ENCODE measurements around the gene ARPC1A.
"Not testable (repeated sequence)": the region's sequence is repeated elsewhere in the genome, so short reads cannot be mapped to it uniquely, and the experiment has no call there.

The ARPC1A gene

DNA sequence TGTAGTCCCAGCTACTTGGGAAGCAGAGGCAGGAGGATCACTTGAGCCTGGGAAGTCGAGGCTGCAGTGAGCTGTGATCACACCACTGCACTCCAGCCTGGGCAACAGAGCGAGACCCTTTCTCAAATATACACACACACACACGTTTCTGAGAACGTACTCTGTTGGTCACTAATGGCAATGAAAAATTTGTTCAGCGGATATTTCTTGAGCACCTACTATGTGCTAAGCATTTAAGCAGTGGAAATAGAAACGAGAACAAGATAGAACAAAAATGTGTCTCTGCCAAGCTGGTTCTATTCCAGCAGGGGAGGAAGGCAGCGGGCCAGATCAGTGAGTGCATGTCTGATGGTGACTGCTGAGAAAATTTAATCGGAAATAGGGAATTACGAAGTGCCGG lies 57.5 kb downstream of the ARPC1A start:
- Histone ChIP-seq H3K27ac (ENCODE audit: low read depth, low read length) (no peak overlapping the region), H2BK120ac (ENCODE audit: low read depth, low read length) (no peak overlapping the region), H3K4ac (ENCODE audit: low read depth, low read length) (no peak overlapping the region), H3K36me3 (ENCODE audit: control insufficient read depth, insufficient read depth, low read length) (peaks cover 2% of the 10 kb centered on the region), H3K4me1 (ENCODE audit: control insufficient read depth, low read depth, low read length) (peaks cover 4% of the 10 kb centered on the region), H3K27me3 (ENCODE audit: insufficient read depth, low read length, poor library complexity) (no peaks in the 10 kb centered on the region), H3K79me2 (ENCODE audit: control insufficient read depth, insufficient read depth, low read length) (peaks cover 11% of the 10 kb centered on the region), H3K18ac (ENCODE audit: low read length) (no peak overlapping the region), H4K8ac (ENCODE audit: low read depth, low read length) (no peak overlapping the region), H2BK5ac (ENCODE audit: low read length) (no peak overlapping the region), H2AK5ac (ENCODE audit: low read length) (no peak overlapping the region), H2BK15ac (replicated peaks; ENCODE audit: low read depth) (no peak overlapping the region), H3K56ac (ENCODE audit: low read length) (no peak overlapping the region), H3K9ac (ENCODE audit: low read length) (no peak overlapping the region), H3K23ac (ENCODE audit: low read length) (no peak overlapping the region), H4K5ac (ENCODE audit: low read length) (no peak overlapping the region), H3K4me3 (ENCODE audit: low read length) (no peak overlapping the region), H3K4me2 (ENCODE audit: low read length) (no peak overlapping the region), H3K79me1 (ENCODE audit: low read length) (peaks cover 23% of the 10 kb centered on the region)
- no peak for DNase-seq
- WGBS (ENCODE audit: extremely low coverage, insufficient coverage, low lambda C conversion rate) = no CpG with 5 or more reads among the region's 10 CpGs

DNA sequence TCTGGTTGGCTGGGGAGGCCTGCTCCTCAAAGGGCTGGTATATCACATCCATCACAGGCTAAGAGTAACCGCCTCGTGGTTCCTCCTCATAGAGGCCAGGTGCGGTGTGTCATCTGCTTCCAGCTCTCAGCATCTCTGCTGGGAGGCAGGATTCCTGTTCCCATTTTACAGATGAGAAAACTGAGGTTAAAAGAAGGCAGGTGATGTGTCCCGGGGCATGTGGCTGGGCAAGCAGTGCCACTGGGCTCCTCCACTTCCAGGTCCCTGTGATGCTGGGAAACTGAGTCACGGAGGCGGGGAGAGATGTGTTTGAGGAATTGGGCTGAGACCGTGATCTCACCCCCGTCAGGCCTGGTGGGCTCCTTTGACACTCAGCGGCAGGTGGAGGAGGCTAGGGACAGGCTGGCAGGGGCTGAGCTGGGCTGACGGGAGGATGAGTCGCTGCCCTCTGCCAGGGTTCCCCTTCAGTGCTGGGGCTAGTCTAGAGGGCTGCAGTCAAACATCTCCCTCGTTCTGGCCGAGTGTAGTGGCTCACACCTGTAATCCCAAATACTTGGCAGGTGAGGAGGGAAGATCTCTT lies 58.2 kb downstream of the ARPC1A start:
- Histone ChIP-seq H3K79me1 (ENCODE audit: low read length) (peaks cover 23% of the 10 kb centered on the region), H2BK5ac (ENCODE audit: low read length) (no peak overlapping the region), H2AK5ac (ENCODE audit: low read length) (no peak overlapping the region), H3K56ac (ENCODE audit: low read length) (no peak overlapping the region), H3K79me2 (ENCODE audit: control insufficient read depth, insufficient read depth, low read length) (peaks cover 11% of the 10 kb centered on the region), H4K8ac (ENCODE audit: low read depth, low read length) (no peak overlapping the region), H3K27me3 (ENCODE audit: insufficient read depth, low read length, poor library complexity) (no peaks in the 10 kb centered on the region), H2BK15ac (replicated peaks; ENCODE audit: low read depth) (no peak overlapping the region), H3K18ac (ENCODE audit: low read length) (no peak overlapping the region), H2BK120ac (ENCODE audit: low read depth, low read length) (no peak overlapping the region), H3K9ac (ENCODE audit: low read length) (no peak overlapping the region), H3K36me3 (ENCODE audit: control insufficient read depth, insufficient read depth, low read length) (peaks cover 2% of the 10 kb centered on the region), H3K23ac (ENCODE audit: low read length) (no peak overlapping the region), H3K4ac (ENCODE audit: low read depth, low read length) (no peak overlapping the region), H3K27ac (ENCODE audit: low read depth, low read length) (no peak overlapping the region), H3K4me3 (ENCODE audit: low read length) (no peak overlapping the region), H3K4me2 (ENCODE audit: low read length) (no peak overlapping the region), H3K4me1 (ENCODE audit: control insufficient read depth, low read depth, low read length) (peaks cover 4% of the 10 kb centered on the region), H4K5ac (ENCODE audit: low read length) (no peak overlapping the region)
- no CpG with 5 or more reads among the region's 13 CpGs for WGBS (ENCODE audit: extremely low coverage, insufficient coverage, low lambda C conversion rate)
- DNase-seq = no peak

DNA sequence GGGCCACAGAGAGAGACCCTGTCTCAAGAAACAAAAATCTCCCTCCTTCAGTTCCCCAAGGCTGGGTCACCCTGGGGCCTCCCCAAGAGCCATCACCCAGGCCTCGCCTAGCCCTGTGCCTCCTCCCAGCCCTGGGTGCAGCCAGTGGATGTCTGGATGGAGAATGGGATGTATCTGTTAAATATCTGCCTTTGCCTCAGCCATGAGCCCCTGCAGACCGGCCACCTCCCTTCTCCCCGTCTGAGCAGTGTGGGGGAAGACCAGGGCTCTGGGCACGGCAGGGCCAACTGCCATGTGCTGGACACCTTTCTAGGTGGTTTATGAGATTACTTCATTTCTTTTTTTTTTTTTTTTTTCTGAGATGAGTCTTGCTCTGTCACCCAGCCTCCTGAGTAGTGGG lies 58.8 kb downstream of the ARPC1A start:
- Histone ChIP-seq H3K23ac (ENCODE audit: low read length) (no peak overlapping the region), H3K56ac (ENCODE audit: low read length) (no peak overlapping the region), H2BK5ac (ENCODE audit: low read length) (no peak overlapping the region), H3K36me3 (ENCODE audit: control insufficient read depth, insufficient read depth, low read length) (peaks cover 2% of the 10 kb centered on the region), H4K8ac (ENCODE audit: low read depth, low read length) (no peak overlapping the region), H3K4me1 (ENCODE audit: control insufficient read depth, low read depth, low read length) (peaks cover 4% of the 10 kb centered on the region), H4K5ac (ENCODE audit: low read length) (no peak overlapping the region), H3K9ac (ENCODE audit: low read length) (no peak overlapping the region), H3K79me1 (ENCODE audit: low read length) (peaks cover 22% of the 10 kb centered on the region), H2BK120ac (ENCODE audit: low read depth, low read length) (no peak overlapping the region), H2BK15ac (replicated peaks; ENCODE audit: low read depth) (no peak overlapping the region), H3K4me2 (ENCODE audit: low read length) (no peak overlapping the region), H3K27me3 (ENCODE audit: insufficient read depth, low read length, poor library complexity) (no peaks in the 10 kb centered on the region), H3K27ac (ENCODE audit: low read depth, low read length) (no peak overlapping the region), H3K79me2 (ENCODE audit: control insufficient read depth, insufficient read depth, low read length) (peaks cover 11% of the 10 kb centered on the region), H3K4me3 (ENCODE audit: low read length) (no peak overlapping the region), H2AK5ac (ENCODE audit: low read length) (no peak overlapping the region), H3K18ac (ENCODE audit: low read length) (no peak overlapping the region), H3K4ac (ENCODE audit: low read depth, low read length) (no peak overlapping the region)
- no peak for DNase-seq
- WGBS (ENCODE audit: extremely low coverage, insufficient coverage, low lambda C conversion rate) = no CpG with 5 or more reads among the region's 4 CpGs

DNA sequence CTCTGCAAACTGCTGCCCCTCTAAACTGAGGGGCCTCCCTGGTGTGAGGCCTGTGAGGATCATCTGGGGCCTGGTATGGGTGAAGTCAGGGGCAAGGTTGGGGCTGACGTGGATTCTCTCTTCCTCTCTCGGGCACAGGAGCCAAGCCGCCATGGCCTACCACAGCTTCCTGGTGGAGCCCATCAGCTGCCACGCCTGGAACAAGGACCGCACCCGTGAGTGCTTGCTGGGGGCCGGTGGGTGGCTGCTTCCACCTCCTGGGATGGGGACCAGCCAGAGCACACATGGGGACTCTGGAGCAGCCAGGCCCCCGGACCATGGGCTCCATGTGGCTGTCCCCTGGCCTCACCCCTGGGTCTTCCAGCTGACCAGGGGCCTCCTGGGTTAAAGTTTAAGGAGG lies 59.9 kb downstream of the ARPC1A start:
- Histone ChIP-seq H3K23ac (ENCODE audit: low read length) (no peak overlapping the region), H3K56ac (ENCODE audit: low read length) (no peak overlapping the region), H3K27me3 (ENCODE audit: insufficient read depth, low read length, poor library complexity) (no peaks in the 10 kb centered on the region), H3K4me3 (ENCODE audit: low read length) (no peak overlapping the region), H2BK15ac (replicated peaks; ENCODE audit: low read depth) (no peak overlapping the region), H2AK5ac (ENCODE audit: low read length) (no peak overlapping the region), H4K5ac (ENCODE audit: low read length) (no peak overlapping the region), H3K4me1 (ENCODE audit: control insufficient read depth, low read depth, low read length) (no peaks in the 10 kb centered on the region), H3K27ac (ENCODE audit: low read depth, low read length) (no peak overlapping the region), H3K9ac (ENCODE audit: low read length) (no peak overlapping the region), H2BK120ac (ENCODE audit: low read depth, low read length) (no peak overlapping the region), H2BK5ac (ENCODE audit: low read length) (no peak overlapping the region), H3K36me3 (ENCODE audit: control insufficient read depth, insufficient read depth, low read length) (peaks cover 2% of the 10 kb centered on the region), H4K8ac (ENCODE audit: low read depth, low read length) (no peak overlapping the region), H3K4ac (ENCODE audit: low read depth, low read length) (no peak overlapping the region), H3K4me2 (ENCODE audit: low read length) (no peak overlapping the region), H3K18ac (ENCODE audit: low read length) (no peak overlapping the region), H3K79me2 (ENCODE audit: control insufficient read depth, insufficient read depth, low read length) (peaks cover 8% of the 10 kb centered on the region), H3K79me1 (ENCODE audit: low read length) (peaks cover 16% of the 10 kb centered on the region)
- WGBS (ENCODE audit: extremely low coverage, insufficient coverage, low lambda C conversion rate) = no CpG with 5 or more reads among the region's 8 CpGs
- DNase-seq = no peak

DNA sequence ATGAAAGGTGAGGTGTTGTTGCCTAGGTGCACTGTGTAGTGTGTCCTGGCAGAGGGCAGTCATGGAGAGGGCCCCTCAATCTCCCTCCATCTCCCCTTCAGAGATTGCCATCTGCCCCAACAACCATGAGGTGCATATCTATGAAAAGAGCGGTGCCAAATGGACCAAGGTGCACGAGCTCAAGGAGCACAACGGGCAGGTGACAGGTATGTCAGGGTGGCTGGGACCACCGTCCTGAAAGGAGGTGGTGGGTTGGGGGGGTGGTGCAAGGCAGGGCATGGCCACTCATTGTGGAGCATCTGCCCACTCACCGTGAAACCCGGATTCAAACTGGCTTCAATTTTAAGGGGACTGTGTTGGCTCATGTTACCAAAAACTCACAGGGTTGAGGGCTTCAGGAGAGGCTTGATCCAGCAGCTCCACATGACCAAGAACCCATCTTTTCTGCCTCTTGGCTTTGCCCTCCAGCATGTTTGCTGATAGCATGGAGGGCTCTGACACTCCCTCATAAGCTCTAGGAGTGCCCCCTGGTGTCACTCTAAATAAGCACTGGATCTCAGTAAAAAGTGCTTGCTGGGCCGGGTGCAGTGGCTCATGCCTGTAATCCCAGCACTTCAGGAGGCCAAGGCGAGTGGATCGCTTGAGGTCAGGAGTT lies 61.0 kb downstream of the ARPC1A start:
- no peak overlapping the region for H2BK120ac ChIP-seq (ENCODE audit: low read depth, low read length)
- no peak overlapping the region for H2AK5ac ChIP-seq (ENCODE audit: low read length)
- H4K5ac ChIP-seq (ENCODE audit: low read length) = no peak overlapping the region
- no peaks in the 10 kb centered on the region for H3K4me1 ChIP-seq (ENCODE audit: control insufficient read depth, low read depth, low read length)
- H3K9ac ChIP-seq (ENCODE audit: low read length) = no peak overlapping the region
- no peak overlapping the region for H4K8ac ChIP-seq (ENCODE audit: low read depth, low read length)
- no peak overlapping the region for H2BK15ac ChIP-seq (replicated peaks; ENCODE audit: low read depth)
- no peaks in the 10 kb centered on the region for H3K27me3 ChIP-seq (ENCODE audit: insufficient read depth, low read length, poor library complexity)
- H3K4ac ChIP-seq (ENCODE audit: low read depth, low read length) = no peak overlapping the region
- H3K79me2 ChIP-seq (ENCODE audit: control insufficient read depth, insufficient read depth, low read length) = no peaks in the 10 kb centered on the region
- no peak overlapping the region for H3K4me3 ChIP-seq (ENCODE audit: low read length)
- H3K23ac ChIP-seq (ENCODE audit: low read length) = no peak overlapping the region
- H3K36me3 ChIP-seq (ENCODE audit: control insufficient read depth, insufficient read depth, low read length) = no peaks in the 10 kb centered on the region
- H3K79me1 ChIP-seq (ENCODE audit: low read length) = peaks cover 8% of the 10 kb centered on the region
- H3K27ac ChIP-seq (ENCODE audit: low read depth, low read length) = no peak overlapping the region
- H2BK5ac ChIP-seq (ENCODE audit: low read length) = no peak overlapping the region
- no peak overlapping the region for H3K4me2 ChIP-seq (ENCODE audit: low read length)
- WGBS (ENCODE audit: extremely low coverage, insufficient coverage, low lambda C conversion rate) = no CpG with 5 or more reads among the region's 9 CpGs
- no peak overlapping the region for H3K18ac ChIP-seq (ENCODE audit: low read length)
- peak; percentile 81 for DNase-seq
- H3K56ac ChIP-seq (ENCODE audit: low read length) = no peak overlapping the region

DNA sequence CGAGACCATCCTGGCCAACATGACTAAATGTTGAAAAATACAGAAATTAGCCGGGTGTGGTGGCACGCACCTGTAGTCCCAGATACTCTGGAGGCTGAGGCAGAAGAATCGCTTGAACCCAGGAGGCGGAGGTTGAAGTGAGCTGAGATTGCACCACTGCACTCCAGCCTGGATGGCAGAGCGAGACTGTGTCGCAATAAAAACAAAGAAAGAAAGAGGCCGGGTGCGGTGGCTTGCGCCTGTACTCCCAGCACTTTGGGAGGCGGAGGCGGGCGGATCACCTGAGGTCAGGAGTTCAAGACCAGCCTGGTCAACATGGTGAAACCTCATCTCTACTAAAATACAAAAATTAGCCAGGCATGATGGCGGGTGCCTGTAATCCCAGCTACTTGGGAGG lies 61.5 kb downstream of the ARPC1A start:
- no CpG with 5 or more reads among the region's 14 CpGs for WGBS (ENCODE audit: extremely low coverage, insufficient coverage, low lambda C conversion rate)
- H3K36me3 ChIP-seq (ENCODE audit: control insufficient read depth, insufficient read depth, low read length) = not testable (repeated sequence)

More for the DNA sequence above, 61.5 kb downstream of the ARPC1A start:
- not testable (repeated sequence) for H3K27ac ChIP-seq (ENCODE audit: low read depth, low read length); H4K5ac ChIP-seq (ENCODE audit: low read length); H2BK5ac ChIP-seq (ENCODE audit: low read length); H4K8ac ChIP-seq (ENCODE audit: low read depth, low read length); H2BK15ac ChIP-seq (replicated peaks; ENCODE audit: low read depth); H3K79me2 ChIP-seq (ENCODE audit: control insufficient read depth, insufficient read depth, low read length); H3K18ac ChIP-seq (ENCODE audit: low read length); H3K4me1 ChIP-seq (ENCODE audit: control insufficient read depth, low read depth, low read length); DNase-seq; H3K4me2 ChIP-seq (ENCODE audit: low read length); H3K23ac ChIP-seq (ENCODE audit: low read length); H3K79me1 ChIP-seq (ENCODE audit: low read length); H2AK5ac ChIP-seq (ENCODE audit: low read length); H3K4ac ChIP-seq (ENCODE audit: low read depth, low read length); H3K9ac ChIP-seq (ENCODE audit: low read length); H3K27me3 ChIP-seq (ENCODE audit: insufficient read depth, low read length, poor library complexity); H3K56ac ChIP-seq (ENCODE audit: low read length); H3K4me3 ChIP-seq (ENCODE audit: low read length); H2BK120ac ChIP-seq (ENCODE audit: low read depth, low read length)
